Left renal cortex interstitium (tissue), 4 donors: Measurements from ENCODE around the gene GATAD2B. TPM values are rescaled to one million over a fixed set of nuclear protein-coding genes. Genes with fewer than 3 reads are reported as not detected.
"Not testable (repeated sequence)": the region's sequence is repeated elsewhere in the genome, so short reads cannot be mapped to it uniquely, and the experiment has no call there.

Source experiments
- DNase-seq, 4 donors: peaks; one replicate each; pipeline ENCODE4 v3.0.0-alpha.2; 2013; ENCODE audit warnings: low read depth in 4 of 4, low spot score in 2 of 4, missing footprints in 1 of 4
- polyA plus RNA-seq, 4 donors: library from polyadenylated mRNA; unstranded; fragments of 120-200 nt; gene quantifications; one replicate each; pipeline ENCODE4 v1.2.1, GENCODE V29; 2013; ENCODE audit not compliant: insufficient read length in 4 of 4

Gene GATAD2B
- polyA plus RNA-seq, 4 donors, result 22.6 to 37.1 (median 28.9) TPM

GRCh38 chr1:153769221-153769620 is 153.6 kb downstream of the GATAD2B start:
- no peak for DNase-seq

GRCh38 chr1:153768316-153769181 is 154.2 kb downstream of the GATAD2B start:
- no peak for DNase-seq

- no peak for DNase-seq
These were observed 155.3 kb downstream of the GATAD2B start for GRCh38 chr1:153767519-153767918.

GRCh38 chr1:153766663-153767062 is 156.1 kb downstream of the GATAD2B start:
- DNase-seq, result not testable (repeated sequence)

GRCh38 chr1:153764310-153764709 is 158.5 kb downstream of the GATAD2B start:
- no peak for DNase-seq

- no peak for DNase-seq
These were observed 159.2 kb downstream of the GATAD2B start for GRCh38 chr1:153763365-153764225.

GRCh38 chr1:153760440-153760839 is 162.3 kb downstream of the GATAD2B start:
- no peak for DNase-seq

Other genes with a start within 250 kb of the GATAD2B start
- 10 to 100 TPM; 62.7 to 74.5 (median 71.5) TPM for gene NPR1, start 244.3 kb downstream of the GATAD2B start, polyA plus RNA-seq
- 100 to 1,000 TPM in 2 of 4 donors, 10 to 100 TPM in 2; 77.5 to 158 (median 113) TPM for gene INTS3, start 194.9 kb downstream of the GATAD2B start, polyA plus RNA-seq
- 10 to 100 TPM; 29.3 to 41.5 (median 36.4) TPM for gene SLC27A3, start 147.6 kb downstream of the GATAD2B start, polyA plus RNA-seq
- gene DENND4B, start 23.7 kb upstream of the GATAD2B start, polyA plus RNA-seq, result 10 to 100 TPM; 21.9 to 59.4 (median 41.3) TPM
- 10 to 100 TPM; 29.1 to 68.2 (median 47.7) TPM for gene CRTC2, start 35.6 kb upstream of the GATAD2B start, polyA plus RNA-seq
- gene SLC39A1, start 40.6 kb upstream of the GATAD2B start, polyA plus RNA-seq, result 10 to 100 TPM; 78.0 to 88.9 (median 86.7) TPM
- 10 to 100 TPM; 32.8 to 43.9 (median 38.8) TPM for gene CREB3L4, start 44.9 kb upstream of the GATAD2B start, polyA plus RNA-seq
- 100 to 1,000 TPM in 3 of 4 donors, 10 to 100 TPM in 1; 97.2 to 126 (median 107) TPM for gene JTB, start 54.7 kb upstream of the GATAD2B start, polyA plus RNA-seq
- 100 to 1,000 TPM; 154 to 187 (median 168) TPM for gene RAB13, start 63.4 kb upstream of the GATAD2B start, polyA plus RNA-seq
- 1,000 to 10,000 TPM; 2,624 to 3,625 (median 3,072) TPM for gene RPS27, start 67.8 kb upstream of the GATAD2B start, polyA plus RNA-seq
- gene NUP210L, start 232.1 kb upstream of the GATAD2B start, polyA plus RNA-seq, result under 1 TPM; 0.10 to 0.22 (median 0.13) TPM